Measurements from ENCODE around the gene CHCHD3.

CHCHD3 gene

DNA sequence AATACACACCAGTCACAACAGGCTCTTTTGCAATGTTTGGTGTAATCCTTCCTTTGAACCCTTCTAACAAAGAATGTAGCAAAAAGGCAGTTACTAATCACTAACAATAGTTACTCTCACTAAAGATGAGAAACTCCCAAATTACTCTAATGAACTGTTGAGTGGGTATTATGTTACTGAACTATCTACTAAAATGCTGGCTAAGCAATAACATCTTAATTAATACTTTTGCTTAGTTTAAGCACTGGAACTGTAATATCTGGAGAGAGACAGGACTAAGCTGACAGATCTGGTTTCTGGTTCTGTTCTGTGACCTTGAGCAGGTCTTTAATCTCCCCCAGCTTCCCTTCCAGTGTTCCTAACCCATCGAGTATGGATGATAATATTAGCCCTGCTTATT is 241.7 kb downstream of the CHCHD3 start:
- TF ChIP-seq ZFX (IDR thresholded peaks at IDR 0.05; ENCODE audit: borderline replicate concordance), result no peak
- TF ChIP-seq, protein P1, sequence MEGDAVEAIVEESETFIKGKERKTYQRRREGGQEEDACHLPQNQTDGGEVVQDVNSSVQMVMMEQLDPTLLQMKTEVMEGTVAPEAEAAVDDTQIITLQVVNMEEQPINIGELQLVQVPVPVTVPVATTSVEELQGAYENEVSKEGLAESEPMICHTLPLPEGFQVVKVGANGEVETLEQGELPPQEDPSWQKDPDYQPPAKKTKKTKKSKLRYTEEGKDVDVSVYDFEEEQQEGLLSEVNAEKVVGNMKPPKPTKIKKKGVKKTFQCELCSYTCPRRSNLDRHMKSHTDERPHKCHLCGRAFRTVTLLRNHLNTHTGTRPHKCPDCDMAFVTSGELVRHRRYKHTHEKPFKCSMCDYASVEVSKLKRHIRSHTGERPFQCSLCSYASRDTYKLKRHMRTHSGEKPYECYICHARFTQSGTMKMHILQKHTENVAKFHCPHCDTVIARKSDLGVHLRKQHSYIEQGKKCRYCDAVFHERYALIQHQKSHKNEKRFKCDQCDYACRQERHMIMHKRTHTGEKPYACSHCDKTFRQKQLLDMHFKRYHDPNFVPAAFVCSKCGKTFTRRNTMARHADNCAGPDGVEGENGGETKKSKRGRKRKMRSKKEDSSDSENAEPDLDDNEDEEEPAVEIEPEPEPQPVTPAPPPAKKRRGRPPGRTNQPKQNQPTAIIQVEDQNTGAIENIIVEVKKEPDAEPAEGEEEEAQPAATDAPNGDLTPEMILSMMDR (IDR thresholded peaks at IDR 0.05), result no peak
- no peak overlapping the region for H3K27ac ChIP-seq

DNA sequence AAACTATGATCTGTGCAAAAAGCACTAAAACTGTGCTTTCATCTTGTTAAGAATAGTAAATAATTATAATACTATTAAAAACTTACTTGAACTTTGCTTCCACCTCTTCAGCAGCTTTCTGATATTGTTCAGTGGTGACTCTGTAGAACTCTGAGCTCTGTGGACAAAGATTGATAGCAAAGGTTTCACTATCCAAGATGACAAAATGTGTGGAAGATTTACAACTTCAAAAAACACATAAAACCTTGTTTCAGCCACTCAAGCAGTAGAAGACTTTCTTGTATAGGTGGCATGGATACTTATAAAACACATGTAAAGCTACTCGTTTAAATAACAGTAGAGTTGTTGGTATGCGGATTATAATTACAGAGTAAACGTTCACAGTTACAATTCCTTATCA is 243.6 kb downstream of the CHCHD3 start:
- TF ChIP-seq, protein P1 (IDR thresholded peaks at IDR 0.05), result no peak
- TF ChIP-seq ZFX (IDR thresholded peaks at IDR 0.05; ENCODE audit: borderline replicate concordance), result no peak
- no peak overlapping the region for H3K27ac ChIP-seq

DNA sequence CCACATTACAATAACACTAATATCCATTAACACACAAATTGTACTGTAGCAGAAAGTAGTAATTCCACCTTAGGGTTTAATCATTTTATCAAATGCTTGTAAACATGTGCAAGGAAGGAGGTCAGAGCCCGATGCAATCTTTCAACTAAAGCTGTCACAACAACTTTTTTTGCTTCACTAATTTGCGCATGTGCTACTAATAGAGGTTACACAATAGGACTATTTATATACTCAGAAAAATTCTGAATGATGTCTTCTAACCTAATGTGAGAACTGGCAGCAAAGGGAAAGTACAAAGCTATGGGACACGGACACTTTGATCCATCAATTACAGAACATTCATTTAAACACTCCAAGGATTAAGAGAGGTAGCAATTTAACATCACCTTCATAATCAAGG is 244.4 kb downstream of the CHCHD3 start:
- TF ChIP-seq, protein P1 (IDR thresholded peaks at IDR 0.05), result no peak
- TF ChIP-seq ZFX (IDR thresholded peaks at IDR 0.05; ENCODE audit: borderline replicate concordance), result no peak
- H3K27ac ChIP-seq, result no peak overlapping the region

DNA sequence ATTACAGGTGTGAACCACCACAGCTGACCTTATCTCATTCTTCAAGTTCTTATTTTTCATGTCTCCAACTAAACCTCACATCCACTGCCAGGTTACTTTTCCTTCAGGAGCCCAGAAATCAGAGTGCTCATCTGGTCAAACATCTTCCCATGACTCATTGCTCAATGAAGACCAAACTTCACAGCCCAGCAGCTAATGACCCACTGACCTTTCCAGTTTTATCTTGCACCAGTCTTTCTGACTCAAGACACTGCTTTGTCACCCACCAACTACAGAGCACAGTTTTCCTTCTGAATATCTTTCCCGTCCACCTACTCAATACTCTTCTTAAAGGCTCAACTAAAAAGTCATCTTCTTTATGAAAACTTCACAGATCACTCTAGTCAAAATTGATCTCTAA is 245.1 kb downstream of the CHCHD3 start:
- H3K27ac ChIP-seq, result no peak overlapping the region
- no peak for TF ChIP-seq ZFX (IDR thresholded peaks at IDR 0.05; ENCODE audit: borderline replicate concordance)
- TF ChIP-seq, protein P1 (IDR thresholded peaks at IDR 0.05), result no peak

DNA sequence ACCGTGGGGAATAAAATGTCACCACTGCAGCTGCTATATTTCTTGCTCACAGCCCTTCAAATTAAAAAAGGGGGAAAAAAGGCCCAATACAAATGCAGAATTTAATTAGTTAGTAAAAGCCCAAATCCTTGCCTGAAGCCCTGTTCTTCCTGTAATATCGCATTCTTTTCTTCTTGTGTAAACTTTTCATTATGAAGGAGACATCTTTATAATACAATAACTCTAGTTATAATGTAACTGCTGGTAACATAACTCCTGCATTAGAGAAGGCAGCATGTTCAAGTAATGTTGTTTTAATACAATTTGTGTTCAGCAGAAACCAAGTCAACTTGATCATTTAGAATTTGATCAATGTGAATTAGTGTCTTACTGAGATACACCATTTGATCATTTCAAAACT is 250.9 kb downstream of the CHCHD3 start:
- TF ChIP-seq, protein P1 (IDR thresholded peaks at IDR 0.05), result no peak
- no peak for TF ChIP-seq ZFX (IDR thresholded peaks at IDR 0.05; ENCODE audit: borderline replicate concordance)
- no peak overlapping the region for H3K27ac ChIP-seq

DNA sequence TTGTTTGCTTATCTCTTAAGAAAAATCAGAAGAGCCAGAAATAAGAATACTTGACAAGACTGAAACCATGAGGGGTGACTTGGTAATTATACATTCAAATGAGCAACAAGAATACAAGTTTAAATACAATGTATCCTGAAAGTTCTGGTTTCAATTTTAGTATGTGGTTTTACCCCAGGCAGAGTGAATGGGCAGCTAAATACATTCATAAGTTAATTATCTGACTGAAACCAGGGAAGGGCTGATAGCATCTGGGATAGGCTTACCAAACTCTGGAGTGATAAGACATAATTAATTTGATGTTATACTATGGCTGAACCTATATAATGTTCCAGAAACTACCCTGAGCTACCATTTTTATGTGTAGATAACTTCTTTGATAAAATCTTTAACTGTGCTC is 253.4 kb downstream of the CHCHD3 start:
- TF ChIP-seq, protein P1 (IDR thresholded peaks at IDR 0.05), result no peak
- TF ChIP-seq ZFX (IDR thresholded peaks at IDR 0.05; ENCODE audit: borderline replicate concordance), result no peak

DNA sequence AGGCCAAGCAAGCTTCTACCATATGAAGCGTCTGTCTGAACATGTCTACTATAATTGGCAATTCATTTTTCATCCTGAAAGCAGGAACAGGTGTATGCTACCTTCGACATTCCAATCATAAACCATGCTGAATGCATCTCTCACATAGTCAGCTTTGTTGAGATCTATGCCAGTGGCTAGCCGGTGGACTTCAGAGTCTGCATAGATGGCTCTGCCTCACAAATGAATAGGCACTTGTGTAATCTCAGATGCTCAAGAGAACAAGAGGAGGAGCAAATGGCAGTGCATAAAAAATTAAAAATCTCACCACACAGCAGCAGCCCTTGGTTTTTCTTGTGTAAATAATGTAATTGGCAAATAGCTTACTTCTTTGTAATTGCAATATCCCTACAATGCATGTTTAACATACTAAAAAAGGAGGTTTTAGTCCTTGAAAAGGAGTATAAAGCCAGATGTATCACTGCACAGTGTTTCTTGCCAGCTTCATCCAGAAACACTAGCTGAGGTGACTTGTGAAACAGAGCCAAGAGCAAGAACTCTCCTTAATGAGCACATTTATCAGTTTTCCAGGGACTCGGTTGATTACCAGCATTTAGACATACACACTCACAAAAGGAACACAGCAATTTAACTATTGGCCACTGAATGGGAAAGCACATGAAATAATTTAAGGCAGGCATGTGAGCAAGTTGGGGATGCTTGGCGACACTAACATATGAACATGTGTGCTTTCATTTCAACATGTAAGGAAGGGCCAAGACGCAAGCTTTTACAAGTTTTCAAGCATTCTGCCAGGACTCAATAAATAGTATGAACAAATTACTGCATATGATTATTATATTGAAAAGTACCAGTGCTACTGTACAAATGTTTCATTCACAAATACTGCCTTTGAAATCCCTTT is 255.7 kb downstream of the CHCHD3 start:
- no peak overlapping the region for H3K27ac ChIP-seq
- TF ChIP-seq, protein P1 (IDR thresholded peaks at IDR 0.05), result no peak
- no peak for TF ChIP-seq ZFX (IDR thresholded peaks at IDR 0.05; ENCODE audit: borderline replicate concordance)

More for the DNA sequence above, 253.4 kb downstream of the CHCHD3 start:
- H3K27ac ChIP-seq, result no peak overlapping the region

All from 22Rv1 (cell line).